K562 (cell line): ENCODE results near the gene GPR176. TPM values are rescaled to one million over a fixed set of nuclear protein-coding genes. Genes with fewer than 3 reads are reported as not detected.

ENCODE experiments used
- ATAC-seq: fragments of 200-7000 bp; cut with Tn5 transposase; 3 replicates; pipeline ENCODE4 v1.9.1; 2020; ENCODE audit warnings: moderate library complexity
- BruUV-seq: library from RNA; stranded (reverse); fragments of 400-500 nt; replicated peaks from 2 replicates; lab custom pipeline; 2021; lab: Mats Ljungman, UMichigan
- CTCF ChIA-PET: fragments of 300-600 bp; formaldehyde crosslinking; extraction: SDS; loops from one replicate; lab custom pipeline; 2021; ENCODE audit warnings: low intra/inter-chr PET ratio; lab: Yijun Ruan, JAX
- POLR2A ChIA-PET: fragments of 300-600, 350-650 bp; sonication (Branson Sonifier 250); formaldehyde crosslinking; extraction: SDS; loops from one replicate; lab custom pipeline; 2021; ENCODE audit warnings: antibody characterized with exemption, inconsistent platforms; lab: Yijun Ruan, JAX
- DNase-seq, 4 experiments: peaks; one replicate each; pipeline versions ENCODE4 v3.0.0 to v3.0.0-alpha.2; 2011 to 2018; ENCODE audit warnings: low spot score in 3 of 4, mixed read lengths in 3 of 4; ENCODE audit errors: extremely low read depth in 1 of 4
- FAIRE-seq: peaks from 2 replicates; lab custom pipeline; 2011; peaks lifted over from hg19 to GRCh38; lab: Jason Lieb, UNC
- H2AFZ ChIP-seq: 2 replicates; pipeline ENCODE4 v1.6.0; 2011; ENCODE audit warnings: low read depth, low read length, control low read depth, inconsistent platforms
- H3K27ac ChIP-seq: fragments of 200-600 bp; 3 replicates; pipeline ENCODE4 v1.8.0; 2011; ENCODE audit warnings: low read depth, mild to moderate bottlenecking, control low read depth, inconsistent platforms, low read length, moderate library complexity, mixed read lengths; ENCODE audit errors: extremely low read depth
- H3K27me3 ChIP-seq, 2 experiments: fragments of 300-600 bp in 1 of 2; 2 replicates in 1 of 2; 3 replicates in 1 of 2; pipeline versions ENCODE4 v1.6.0 to v1.8.0; 2011; ENCODE audit warnings: inconsistent platforms in 2 of 2, low read length in 2 of 2, mild to moderate bottlenecking in 1 of 2, mixed read lengths in 1 of 2, moderate library complexity in 1 of 2; ENCODE audit not compliant: control insufficient read depth in 2 of 2, insufficient read depth in 2 of 2
- H3K36me3 ChIP-seq: fragments of 300-600 bp; 3 replicates; pipeline ENCODE4 v1.8.0; 2011; ENCODE audit warnings: mild to moderate bottlenecking, low read length, inconsistent platforms; ENCODE audit not compliant: control insufficient read depth, insufficient read depth
- H3K4me1 ChIP-seq, 2 experiments: fragments of 200-600 bp in 1 of 2; replicated peaks in 1 of 2; 2 replicates in 1 of 2; 3 replicates in 1 of 2; pipeline versions ENCODE4 v1.5.1 to v1.8.0; 2011; ENCODE audit warnings: inconsistent platforms in 2 of 2, low read length in 2 of 2, mild to moderate bottlenecking in 1 of 2, mixed read lengths in 1 of 2, moderate library complexity in 1 of 2; ENCODE audit not compliant: control insufficient read depth in 2 of 2, insufficient read depth in 2 of 2
- H3K4me2 ChIP-seq: 2 replicates; pipeline ENCODE4 v1.6.1; 2011; ENCODE audit warnings: low read length, control low read depth, inconsistent platforms, mixed read lengths; ENCODE audit not compliant: insufficient read depth
- H3K4me3 ChIP-seq: fragments of 200-600 bp; sonication (generic), shearing (Covaris generic); 2 replicates; pipeline ENCODE4 v1.5.1; 2016; ENCODE audit warnings: control low read depth, inconsistent platforms
- H3K79me2 ChIP-seq: fragments of 200-600 bp; 3 replicates; pipeline ENCODE4 v1.8.0; 2011; ENCODE audit warnings: low read length, inconsistent platforms; ENCODE audit not compliant: control insufficient read depth, insufficient read depth
- H3K9ac ChIP-seq, 2 experiments: 2 replicates each; pipeline versions ENCODE4 v1.6.0 to v1.6.1; 2011; ENCODE audit warnings: low read depth in 2 of 2, low read length in 2 of 2, control low read depth in 1 of 2, inconsistent platforms in 1 of 2, mild to moderate bottlenecking in 1 of 2, mixed read lengths in 1 of 2; ENCODE audit not compliant: insufficient read depth in 1 of 2
- H3K9me1 ChIP-seq: one replicate; pipeline ENCODE4 v1.6.0; 2011; ENCODE audit warnings: inconsistent platforms, mild to moderate bottlenecking, low read length, moderate library complexity; ENCODE audit not compliant: control insufficient read depth, insufficient read depth
- H3K9me3 ChIP-seq: replicated peaks from 2 replicates; pipeline ENCODE4 v1.5.1; 2011; ENCODE audit warnings: low read depth, low read length, inconsistent platforms; ENCODE audit not compliant: control insufficient read depth, insufficient read depth
- H4K20me1 ChIP-seq: replicated peaks from 2 replicates; pipeline ENCODE4 v1.6.1; 2011; ENCODE audit warnings: low read length, inconsistent platforms, mixed read lengths; ENCODE audit not compliant: control insufficient read depth, insufficient read depth
- BHLHE40 ChIP-seq: IDR thresholded peaks from 2 replicates; pipeline ENCODE4 v1.6.1; 2011; ENCODE audit warnings: low read length, improper control_type of control experiment
- COPS2 ChIP-seq: fragments of 450-650 bp; conservative IDR thresholded peaks from 2 replicates; pipeline ENCODE4 v1.6.1; 2016; ENCODE audit warnings: mild to moderate bottlenecking, moderate library complexity
- CREB5 ChIP-seq: fragments of 250-450 bp; sonication (Bioruptor Pico); IDR thresholded peaks from 2 replicates; pipeline ENCODE4 v1.5.0; 2020; ENCODE audit warnings: mild to moderate bottlenecking
- FOXM1 ChIP-seq, 2 experiments: fragments of 450-650 bp in 1 of 2; sonication (generic) in 1 of 2; formaldehyde crosslinking in 1 of 2; IDR thresholded peaks; 2 replicates each; pipeline versions ENCODE4 v1.6.1 to v1.9.0; 2017 to 2022; ENCODE audit warnings: low read depth in 2 of 2, mild to moderate bottlenecking in 2 of 2, missing genetic modification reagents in 1 of 2, moderate library complexity in 1 of 2
- KDM1A ChIP-seq, 2 experiments: fragments of 450-650 bp; IDR thresholded peaks; 2 replicates each; pipeline ENCODE4 v1.6.1; 2016; ENCODE audit warnings: mild to moderate bottlenecking in 2 of 2
- NFATC3 ChIP-seq: fragments of 450-650 bp; IDR thresholded peaks from 2 replicates; pipeline ENCODE4 v1.6.1; 2017; ENCODE audit warnings: mild to moderate bottlenecking
- PHF21A ChIP-seq: fragments of 450-650 bp; IDR thresholded peaks from 2 replicates; pipeline ENCODE4 v1.6.1; 2017; ENCODE audit warnings: low read depth, borderline replicate concordance
- POLR3G ChIP-seq: IDR thresholded peaks from 2 replicates; pipeline ENCODE4 v1.6.1; 2011; ENCODE audit not compliant: insufficient read length, insufficient replicate concordance; ENCODE audit errors: extremely low read depth
- RAD51 ChIP-seq: fragments of 450-650 bp; IDR thresholded peaks from 2 replicates; pipeline ENCODE4 v1.7.1; 2016; ENCODE audit warnings: low read depth, mild to moderate bottlenecking, borderline replicate concordance
- ZNF3 ChIP-seq: fragments of 250-450 bp; sonication (Bioruptor Pico); IDR thresholded peaks from 2 replicates; pipeline ENCODE4 v1.5.0; 2021; ENCODE audit warnings: mild to moderate bottlenecking, moderate library complexity
- ZNF707 ChIP-seq: fragments of 250-450 bp; sonication (Bioruptor Pico); conservative IDR thresholded peaks from 2 replicates; pipeline ENCODE4 v1.8.0; 2022; ENCODE audit warnings: inconsistent platforms, mild to moderate bottlenecking, moderate library complexity
- WGBS: fragments of 100-300 bp; shearing (Covaris generic); methylation state at CpG from one replicate; pipeline ENCODE4 v1.1.6; 2016; ENCODE audit warnings: low coverage, mixed read lengths; ENCODE audit not compliant: insufficient coverage; ENCODE audit errors: missing lambda C conversion rate; 5-methylcytosine and 5-hydroxymethylcytosine counted together
- in situ Hi-C: fragments of 300-500 bp; cut with MboI; formaldehyde crosslinking; loops from 4 replicates; pipeline ENCODE4 v1.15.0; 2018; ENCODE audit warnings: inconsistent platforms, mixed read lengths
- intact Hi-C: fragments of 100-400 bp; cut with micrococcal nuclease; formaldehyde crosslinking; loops from 2 replicates; pipeline ENCODE4 v1.14.2; 2022
- polyA plus RNA-seq, 8 experiments: library from polyadenylated mRNA; depleted of rRNA in 4 of 8; stranded (reverse) in 5 of 8; unstranded in 3 of 8; fragments of >200 nt; fragmentation: Nextera tagmentation in 2 of 8; fragmentation: Illumina TruSeq in 1 of 8; extraction: Ambion mirVana in 2 of 8; extraction: Trizol in 1 of 8; gene quantifications; 2 replicates each; pipeline versions ENCODE4 v1.2.1 to v1.2.3, GENCODE V29; 2011 to 2014; ENCODE audit warnings: inconsistent platforms in 1 of 8, missing spikeins in 1 of 8
- total RNA-seq, 7 experiments: library from RNA; depleted of rRNA in 6 of 7; stranded (reverse); fragments of >200 nt in 6 of 7; fragmentation: Illumina TruSeq in 2 of 7; extraction: Trizol in 2 of 7; gene quantifications; 2 replicates each; pipeline versions ENCODE4 v1.2.1 to v1.2.3, GENCODE V29; 2011 to 2021; ENCODE audit warnings: low replicate concordance in 1 of 7

The GPR176 gene
- total and polyA plus RNA-seq, 9 of the 15 experiments (the other 6 are each of a cell fraction or from before 2014, with no cell fraction given), result 0.03 to 1.2 (median 0.76) TPM

- Histone ChIP-seq H3K79me2 (no peaks in the 10 kb centered on the region), H3K9me1 (no peaks in the 10 kb centered on the region), H3K27ac (no peak overlapping the region), H3K36me3 (no peaks in the 10 kb centered on the region), H3K4me1 (no peaks in the 10 kb centered on the region), H3K9ac (no peak overlapping the region), H4K20me1 (0 out of 2 replicates have a peak, but pooled peaks cover 2% of the 10 kb centered on the region), H3K27me3 (peaks cover 34 to 36% of the 10 kb centered on the region in 2 experiments), H3K4me2 (no peak overlapping the region), H3K9me3 (no peaks in the 10 kb centered on the region), H3K4me3 (no peak overlapping the region), H2AFZ (no peak overlapping the region)
- in situ Hi-C loops, result loop anchor here (25.0 kb wide), 1 partner anchor 216 kb away; no protein-coding TSS in a partner anchor
- ChIA-PET CTCF (no interaction called here), POLR2A (no interaction called here)
- intact Hi-C loops, result no loop called here
- DNase-seq (no peak), FAIRE-seq (no peak), ATAC-seq (no peak)
- 4% methylated on average over 5 of the region's 5 CpGs for WGBS
- TF ChIP-seq ZNF3 (CRISPR knock-in tag) (no peak), BHLHE40 (no peak), FOXM1 (IDR thresholded peaks at IDR 0.05; ENCODE audit: low read depth) (no peak), FOXM1 (CRISPR knock-in tag; IDR thresholded peaks at IDR 0.05; ENCODE audit: low read depth) (no peak), PHF21A (no peak), ZNF707 (CRISPR knock-in tag) (no peak), CREB5 (CRISPR knock-in tag) (no peak), KDM1A (IDR thresholded peaks at IDR 0.05) (no peak), POLR3G (no peak), COPS2 (no peak), NFATC3 (no peak), RAD51 (no peak)
- no TSS peak for BruUV-seq
These were observed 123.5 kb downstream of the GPR176 start for GRCh38 chr15:39796601-39797000.
